ENCODE data around the gene ULK3.

GRCh38 chr15:74838137-74838516, 4.8 kb downstream of the ULK3 start:
- TF ChIP-seq EZH2 (IDR thresholded peaks at IDR 0.05; ENCODE audit: borderline replicate concordance) (no peak), EZH2phosphoT487 (IDR thresholded peaks at IDR 0.05; ENCODE audit: low read depth, severe bottlenecking, unreplicated experiment) (no peak)
- TF ChIP-seq, protein P1, sequence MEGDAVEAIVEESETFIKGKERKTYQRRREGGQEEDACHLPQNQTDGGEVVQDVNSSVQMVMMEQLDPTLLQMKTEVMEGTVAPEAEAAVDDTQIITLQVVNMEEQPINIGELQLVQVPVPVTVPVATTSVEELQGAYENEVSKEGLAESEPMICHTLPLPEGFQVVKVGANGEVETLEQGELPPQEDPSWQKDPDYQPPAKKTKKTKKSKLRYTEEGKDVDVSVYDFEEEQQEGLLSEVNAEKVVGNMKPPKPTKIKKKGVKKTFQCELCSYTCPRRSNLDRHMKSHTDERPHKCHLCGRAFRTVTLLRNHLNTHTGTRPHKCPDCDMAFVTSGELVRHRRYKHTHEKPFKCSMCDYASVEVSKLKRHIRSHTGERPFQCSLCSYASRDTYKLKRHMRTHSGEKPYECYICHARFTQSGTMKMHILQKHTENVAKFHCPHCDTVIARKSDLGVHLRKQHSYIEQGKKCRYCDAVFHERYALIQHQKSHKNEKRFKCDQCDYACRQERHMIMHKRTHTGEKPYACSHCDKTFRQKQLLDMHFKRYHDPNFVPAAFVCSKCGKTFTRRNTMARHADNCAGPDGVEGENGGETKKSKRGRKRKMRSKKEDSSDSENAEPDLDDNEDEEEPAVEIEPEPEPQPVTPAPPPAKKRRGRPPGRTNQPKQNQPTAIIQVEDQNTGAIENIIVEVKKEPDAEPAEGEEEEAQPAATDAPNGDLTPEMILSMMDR (IDR thresholded peaks at IDR 0.05; ENCODE audit: poor library complexity) = no peak

Data from hepatocyte (in vitro differentiated cells).